ENCODE data around the gene NXT1.

NXT1 gene

DNA sequence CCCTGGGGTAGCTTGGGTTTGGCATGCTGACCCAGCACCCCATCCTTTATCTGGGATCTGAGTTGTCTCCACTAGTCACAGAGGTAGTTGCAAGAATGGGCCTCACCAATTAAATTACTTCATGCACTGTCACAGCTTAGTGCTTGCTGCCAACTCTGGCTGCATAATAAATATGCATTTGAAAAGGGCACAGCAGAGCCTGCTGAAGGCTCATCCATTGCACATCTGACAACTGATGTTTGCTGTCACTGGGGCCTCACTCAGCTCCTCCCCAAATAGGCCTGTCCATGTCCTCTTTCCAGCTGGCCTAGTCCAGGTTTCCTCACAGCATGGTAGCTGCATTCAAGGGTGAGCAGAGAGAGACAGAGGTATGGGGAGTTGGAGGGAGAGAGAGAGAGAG, 13.3 kb upstream of the NXT1 start:
- no peak for TF ChIP-seq CTCF (IDR thresholded peaks at IDR 0.05; ENCODE audit: insufficient read depth, low read length, poor library complexity, severe bottlenecking)
- Histone ChIP-seq H3K27me3 (replicated peaks; ENCODE audit: control insufficient read depth, insufficient read depth, low read length) (no peaks in the 10 kb centered on the region), H3K36me3 (ENCODE audit: control insufficient read depth, insufficient read depth, low read length) (no peaks in the 10 kb centered on the region), H3K4me3 (replicated peaks; ENCODE audit: low read depth, low read length) (no peak overlapping the region)
- no peak for DNase-seq (ENCODE audit: extremely low read depth, insufficient read length)

- no peak for DNase-seq (ENCODE audit: extremely low read depth, insufficient read length)
- no peaks in the 10 kb centered on the region for H3K36me3 ChIP-seq (ENCODE audit: control insufficient read depth, insufficient read depth, low read length)
- TF ChIP-seq CTCF (IDR thresholded peaks at IDR 0.05; ENCODE audit: insufficient read depth, low read length, poor library complexity, severe bottlenecking): no peak
- H3K27me3 ChIP-seq (replicated peaks; ENCODE audit: control insufficient read depth, insufficient read depth, low read length): no peaks in the 10 kb centered on the region
- no peak overlapping the region for H3K4me3 ChIP-seq (replicated peaks; ENCODE audit: low read depth, low read length)
Observed at GRCh38 chr20:23339986-23340385, 10.6 kb upstream of the NXT1 start.

- H3K4me3 ChIP-seq (replicated peaks; ENCODE audit: low read depth, low read length): no peak overlapping the region
- H3K36me3 ChIP-seq (ENCODE audit: control insufficient read depth, insufficient read depth, low read length): no peaks in the 10 kb centered on the region
- H3K27me3 ChIP-seq (replicated peaks; ENCODE audit: control insufficient read depth, insufficient read depth, low read length): no peaks in the 10 kb centered on the region
- TF ChIP-seq CTCF (IDR thresholded peaks at IDR 0.05; ENCODE audit: insufficient read depth, low read length, poor library complexity, severe bottlenecking): peak; percentile 50
- no peak for DNase-seq (ENCODE audit: extremely low read depth, insufficient read length)
Observed at GRCh38 chr20:23340524-23340923, 10.1 kb upstream of the NXT1 start.

DNA sequence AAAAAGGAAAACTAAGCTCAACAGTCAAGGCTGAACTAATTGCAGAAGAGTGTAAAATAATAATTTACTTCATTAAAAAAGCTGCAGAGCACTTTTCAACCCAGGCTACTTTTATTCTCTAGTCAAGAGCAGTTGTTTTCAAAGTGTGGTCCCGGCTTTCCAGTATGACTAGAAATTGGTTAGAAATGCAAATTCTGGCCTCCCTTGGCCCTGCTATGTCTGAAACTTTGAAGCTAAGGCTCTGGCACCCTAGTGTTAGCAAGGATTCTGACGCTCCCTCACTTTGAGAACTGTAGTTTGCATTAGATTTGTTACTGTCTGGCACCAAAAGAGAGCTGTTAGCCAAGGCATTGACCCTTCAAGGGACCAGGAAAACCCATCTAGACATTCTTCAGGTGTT, 9.5 kb upstream of the NXT1 start:
- Histone ChIP-seq H3K36me3 (ENCODE audit: control insufficient read depth, insufficient read depth, low read length) (no peaks in the 10 kb centered on the region), H3K27me3 (replicated peaks; ENCODE audit: control insufficient read depth, insufficient read depth, low read length) (no peaks in the 10 kb centered on the region), H3K4me3 (replicated peaks; ENCODE audit: low read depth, low read length) (no peak overlapping the region)
- DNase-seq (ENCODE audit: extremely low read depth, insufficient read length): no peak
- no peak for TF ChIP-seq CTCF (IDR thresholded peaks at IDR 0.05; ENCODE audit: insufficient read depth, low read length, poor library complexity, severe bottlenecking)

GRCh38 chr20:23343590-23343989, 7.0 kb upstream of the NXT1 start:
- DNase-seq (ENCODE audit: extremely low read depth, insufficient read length): no peak
- TF ChIP-seq CTCF (IDR thresholded peaks at IDR 0.05; ENCODE audit: insufficient read depth, low read length, poor library complexity, severe bottlenecking): no peak
- Histone ChIP-seq H3K4me3 (replicated peaks; ENCODE audit: low read depth, low read length) (no peak overlapping the region), H3K27me3 (replicated peaks; ENCODE audit: control insufficient read depth, insufficient read depth, low read length) (no peaks in the 10 kb centered on the region), H3K36me3 (ENCODE audit: control insufficient read depth, insufficient read depth, low read length) (no peaks in the 10 kb centered on the region)

- Histone ChIP-seq H3K27me3 (replicated peaks; ENCODE audit: control insufficient read depth, insufficient read depth, low read length) (no peaks in the 10 kb centered on the region), H3K36me3 (ENCODE audit: control insufficient read depth, insufficient read depth, low read length) (no peaks in the 10 kb centered on the region), H3K4me3 (replicated peaks; ENCODE audit: low read depth, low read length) (no peak overlapping the region)
- DNase-seq (ENCODE audit: extremely low read depth, insufficient read length): no peak
- TF ChIP-seq CTCF (IDR thresholded peaks at IDR 0.05; ENCODE audit: insufficient read depth, low read length, poor library complexity, severe bottlenecking): no peak
Observed at GRCh38 chr20:23344336-23344735, 6.3 kb upstream of the NXT1 start.

Measured in GM06990 (cell line).